Vagina (tissue), 2 donors: ENCODE measurements around the gene CCSER2. TPM values are rescaled to one million over a fixed set of nuclear protein-coding genes. Genes with fewer than 3 reads are reported as not detected.

Source experiments
- DNase-seq, 2 donors: peaks; one replicate each; pipeline ENCODE4 v3.0.0-alpha.2; 2017; ENCODE audit errors: extremely low spot score in 2 of 2
- H3K27ac ChIP-seq: fragments of 200-600 bp; sonication (generic); one replicate; pipeline ENCODE4 v1.5.1; 2019
- H3K27me3 ChIP-seq: fragments of 200-600 bp; sonication (generic); one replicate; pipeline ENCODE4 v1.5.1; 2019
- H3K36me3 ChIP-seq, 2 donors: fragments of 200-600 bp; sonication (generic); one replicate each; pipeline ENCODE4 v1.5.1; 2017 to 2019
- H3K4me1 ChIP-seq: fragments of 200-600 bp; sonication (generic); one replicate; pipeline ENCODE4 v1.5.1; 2019
- H3K4me3 ChIP-seq, 2 donors: fragments of 200-600 bp; sonication (generic); 1 replicate in 1 of 2; 2 replicates in 1 of 2; pipeline ENCODE4 v1.5.1; 2016 to 2019
- H3K9me3 ChIP-seq: fragments of 200-600 bp; sonication (generic); one replicate; pipeline ENCODE4 v1.5.1; 2019
- POLR2A ChIP-seq, 2 donors: fragments of 450-650 bp; IDR thresholded peaks; one replicate each; pipeline ENCODE4 v1.6.1; 2017; ENCODE audit warnings: antibody characterized with exemption in 2 of 2, mild to moderate bottlenecking in 2 of 2, moderate library complexity in 2 of 2
- POLR2AphosphoS5 ChIP-seq, 2 donors: sonication (generic); formaldehyde crosslinking; IDR thresholded peaks; one replicate each; pipeline ENCODE4 v1.9.0; 2017; ENCODE audit warnings: antibody characterized with exemption in 2 of 2, mild to moderate bottlenecking in 2 of 2, low read depth in 1 of 2; ENCODE audit not compliant: insufficient read depth in 1 of 2
- intact Hi-C: fragments of 100-400 bp; cut with DNase I; formaldehyde crosslinking; loops from one replicate; pipeline ENCODE4 v1.15.1; 2023
- total RNA-seq: library from RNA; depleted of rRNA; stranded (reverse); fragments of >200 nt; gene quantifications from one replicate; pipeline ENCODE4 v1.2.3, GENCODE V29; 2016
- TF ChIP-seq, protein P1 (sequence below), 3 experiments: fragments of 450-650 bp in 2 of 3; fragments of 200-600 bp in 1 of 3; sonication (generic) in 1 of 3; IDR thresholded peaks; one replicate each; pipeline ENCODE4 v1.5.1; 2017 to 2019; ENCODE audit warnings: antibody characterized with exemption in 3 of 3, mild to moderate bottlenecking in 2 of 3, moderate library complexity in 2 of 3

The CCSER2 gene
- total RNA-seq, 1 donor from 2014 or later: 62.1 TPM

DNA sequence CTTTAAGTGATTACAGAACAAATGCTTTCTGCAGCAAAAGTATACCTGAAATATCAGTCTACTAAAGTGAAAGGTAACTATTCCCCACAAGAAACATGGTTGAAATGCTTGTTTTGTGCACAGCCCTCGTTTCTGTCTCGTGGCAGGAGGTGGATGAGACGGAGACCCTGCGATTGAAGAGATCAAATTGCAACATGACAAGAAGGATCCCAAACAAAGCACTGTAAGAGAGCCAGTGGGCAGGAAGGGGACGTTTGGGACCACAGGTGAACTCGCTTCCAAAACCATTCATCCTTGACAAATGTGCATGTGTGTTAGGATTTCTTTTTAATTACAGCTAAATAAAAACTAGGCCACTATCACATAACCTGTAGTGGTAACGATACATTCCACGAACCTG, 192.6 kb downstream of the CCSER2 start:
- H3K36me3 ChIP-seq: no peaks in the 10 kb centered on the region
- no peaks in the 10 kb centered on the region for H3K4me1 ChIP-seq
- intact Hi-C loops: no loop called here
- no peak overlapping the region for H3K4me3 ChIP-seq
- TF ChIP-seq, protein P1, sequence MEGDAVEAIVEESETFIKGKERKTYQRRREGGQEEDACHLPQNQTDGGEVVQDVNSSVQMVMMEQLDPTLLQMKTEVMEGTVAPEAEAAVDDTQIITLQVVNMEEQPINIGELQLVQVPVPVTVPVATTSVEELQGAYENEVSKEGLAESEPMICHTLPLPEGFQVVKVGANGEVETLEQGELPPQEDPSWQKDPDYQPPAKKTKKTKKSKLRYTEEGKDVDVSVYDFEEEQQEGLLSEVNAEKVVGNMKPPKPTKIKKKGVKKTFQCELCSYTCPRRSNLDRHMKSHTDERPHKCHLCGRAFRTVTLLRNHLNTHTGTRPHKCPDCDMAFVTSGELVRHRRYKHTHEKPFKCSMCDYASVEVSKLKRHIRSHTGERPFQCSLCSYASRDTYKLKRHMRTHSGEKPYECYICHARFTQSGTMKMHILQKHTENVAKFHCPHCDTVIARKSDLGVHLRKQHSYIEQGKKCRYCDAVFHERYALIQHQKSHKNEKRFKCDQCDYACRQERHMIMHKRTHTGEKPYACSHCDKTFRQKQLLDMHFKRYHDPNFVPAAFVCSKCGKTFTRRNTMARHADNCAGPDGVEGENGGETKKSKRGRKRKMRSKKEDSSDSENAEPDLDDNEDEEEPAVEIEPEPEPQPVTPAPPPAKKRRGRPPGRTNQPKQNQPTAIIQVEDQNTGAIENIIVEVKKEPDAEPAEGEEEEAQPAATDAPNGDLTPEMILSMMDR (IDR thresholded peaks at IDR 0.05): no peak
- TF ChIP-seq POLR2A (IDR thresholded peaks at IDR 0.05): no peak
- no peak for TF ChIP-seq POLR2AphosphoS5 (IDR thresholded peaks at IDR 0.05; ENCODE audit: insufficient read depth in 1 of 2, low read depth in 1 of 2)
- H3K27ac ChIP-seq: no peak overlapping the region
- no peaks in the 10 kb centered on the region for H3K27me3 ChIP-seq
- H3K9me3 ChIP-seq: no peaks in the 10 kb centered on the region
- DNase-seq: no peak

GRCh38 chr10:84521468-84521867, 193.1 kb downstream of the CCSER2 start:
- Histone ChIP-seq H3K36me3 (no peaks in the 10 kb centered on the region), H3K27ac (no peak overlapping the region), H3K4me3 (no peak overlapping the region), H3K4me1 (no peaks in the 10 kb centered on the region), H3K27me3 (no peaks in the 10 kb centered on the region), H3K9me3 (no peaks in the 10 kb centered on the region)
- intact Hi-C loops: no loop called here
- DNase-seq: no peak
- TF ChIP-seq POLR2AphosphoS5 (IDR thresholded peaks at IDR 0.05; ENCODE audit: insufficient read depth in 1 of 2, low read depth in 1 of 2): no peak
- no peak for TF ChIP-seq POLR2A (IDR thresholded peaks at IDR 0.05)
- TF ChIP-seq, protein P1 (IDR thresholded peaks at IDR 0.05): no peak

DNA sequence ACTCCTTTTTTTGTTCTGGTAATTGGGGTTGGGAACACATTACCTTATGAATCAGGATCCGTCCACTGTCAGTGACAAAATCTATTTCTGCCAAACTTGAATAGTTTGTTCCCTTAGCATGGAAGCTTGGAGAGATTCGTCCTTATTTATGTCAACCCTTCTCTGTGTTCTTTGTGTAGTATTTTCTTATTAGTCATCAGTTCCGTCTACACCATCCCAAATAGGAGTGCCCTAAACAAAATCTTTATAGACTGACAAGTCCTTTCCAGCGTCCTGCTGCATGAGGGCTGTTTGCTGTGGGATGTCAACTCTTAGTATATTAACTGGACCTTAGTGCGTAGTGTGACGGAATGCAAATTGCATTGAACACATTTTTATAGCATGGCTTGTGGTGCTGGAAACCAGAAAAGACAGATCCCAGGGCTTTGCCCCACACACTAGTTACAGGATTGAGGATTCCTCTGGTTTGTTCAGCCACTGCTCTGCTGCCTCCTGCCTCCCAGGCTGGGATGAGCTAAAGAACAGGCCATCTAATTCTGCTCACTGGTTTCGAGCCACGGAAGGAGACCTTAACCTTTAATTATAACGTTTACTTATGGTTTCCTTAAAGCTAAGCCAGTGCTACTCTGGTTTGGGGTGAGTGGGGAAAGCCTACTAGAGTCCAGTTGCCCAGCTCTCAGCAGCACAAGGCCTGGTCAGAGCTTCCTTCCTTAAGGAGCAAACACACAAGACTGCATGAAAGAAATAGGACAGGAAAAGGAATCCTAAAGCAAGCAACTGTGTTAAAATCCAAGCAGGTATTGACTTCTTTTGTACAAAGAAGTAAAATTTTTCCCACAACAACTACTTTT, 194.4 kb downstream of the CCSER2 start:
- TF ChIP-seq, protein P1 (IDR thresholded peaks at IDR 0.05): no peak
- TF ChIP-seq POLR2AphosphoS5 (IDR thresholded peaks at IDR 0.05; ENCODE audit: insufficient read depth in 1 of 2, low read depth in 1 of 2): peak in 1 of 2 donors; percentile 16
- TF ChIP-seq POLR2A (IDR thresholded peaks at IDR 0.05): no peak
- intact Hi-C loops: no loop called here
- Histone ChIP-seq H3K4me3 (no peak overlapping the region), H3K9me3 (no peaks in the 10 kb centered on the region), H3K27me3 (no peaks in the 10 kb centered on the region), H3K36me3 (no peaks in the 10 kb centered on the region), H3K4me1 (no peaks in the 10 kb centered on the region), H3K27ac (no peak overlapping the region)
- no peak for DNase-seq

GRCh38 chr10:84523526-84523925, 195.1 kb downstream of the CCSER2 start:
- no peaks in the 10 kb centered on the region for H3K36me3 ChIP-seq
- TF ChIP-seq, protein P1 (IDR thresholded peaks at IDR 0.05): no peak
- TF ChIP-seq POLR2AphosphoS5 (IDR thresholded peaks at IDR 0.05; ENCODE audit: insufficient read depth in 1 of 2, low read depth in 1 of 2): no peak
- TF ChIP-seq POLR2A (IDR thresholded peaks at IDR 0.05): no peak
- DNase-seq: no peak
- no peak overlapping the region for H3K4me3 ChIP-seq
- no peaks in the 10 kb centered on the region for H3K9me3 ChIP-seq
- H3K27me3 ChIP-seq: no peaks in the 10 kb centered on the region
- no peak overlapping the region for H3K27ac ChIP-seq
- intact Hi-C loops: no loop called here
- H3K4me1 ChIP-seq: no peaks in the 10 kb centered on the region

GRCh38 chr10:84524435-84524834, 196.0 kb downstream of the CCSER2 start:
- intact Hi-C loops: no loop called here
- TF ChIP-seq POLR2AphosphoS5 (IDR thresholded peaks at IDR 0.05; ENCODE audit: insufficient read depth in 1 of 2, low read depth in 1 of 2): no peak
- Histone ChIP-seq H3K27ac (no peak overlapping the region), H3K27me3 (no peaks in the 10 kb centered on the region), H3K4me3 (no peak overlapping the region), H3K36me3 (no peaks in the 10 kb centered on the region), H3K9me3 (no peaks in the 10 kb centered on the region), H3K4me1 (no peaks in the 10 kb centered on the region)
- DNase-seq: no peak
